ENCODE results near the gene WNT7B.

DNA sequence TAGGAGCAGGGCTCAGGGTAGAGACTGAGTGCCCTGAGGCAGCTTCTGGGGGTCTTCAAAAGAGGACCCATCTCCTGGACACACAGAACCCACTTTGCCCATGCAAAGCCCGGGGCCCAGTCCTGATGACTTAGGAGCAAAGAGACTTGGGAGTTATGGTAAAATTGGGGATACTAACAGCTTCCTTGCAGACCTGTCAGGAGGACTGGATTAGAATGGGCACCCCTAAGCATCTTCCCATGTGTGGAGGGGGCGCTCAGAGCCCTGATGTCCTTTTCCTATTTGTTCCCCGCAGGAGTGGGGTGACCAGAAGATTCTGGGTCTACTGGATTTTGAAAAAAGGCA lies 100.0 kb downstream of the WNT7B start:
- TF ChIP-seq ZFX (IDR thresholded peaks at IDR 0.05; ENCODE audit: borderline replicate concordance) (no peak), CTCF (IDR thresholded peaks at IDR 0.05) (no peak)
